ENCODE measurements around the gene ZMIZ1.
"Not testable (repeated sequence)": the region's sequence is repeated elsewhere in the genome, so short reads cannot be mapped to it uniquely, and the experiment has no call there.

Gene ZMIZ1

GRCh38 chr10:79275105-79275430, 206.3 kb downstream of the ZMIZ1 start:
- CTCF ChIA-PET = no interaction called here
- peaks cover 0 to 11% of the 10 kb centered on the region in 2 experiments; a peak in 2 of 3 replicates for H3K36me3 ChIP-seq (ENCODE audit: control insufficient read depth in 2 of 2, insufficient read depth in 1 of 2, low read length in 2 of 2)

GRCh38 chr10:79275431-79275851, 206.7 kb downstream of the ZMIZ1 start:
- POLR2A ChIA-PET = no interaction called here
- no peaks in the 10 kb centered on the region for H3K9me3 ChIP-seq (ENCODE audit: control insufficient read depth, insufficient read depth, low read depth, low read length)
- CTCF ChIA-PET = no interaction called here
- H3K36me3 ChIP-seq (ENCODE audit: control insufficient read depth in 2 of 2, insufficient read depth in 1 of 2, low read length in 2 of 2) = peaks cover 0 to 11% of the 10 kb centered on the region in 2 experiments; a peak in 2 of 3 replicates
- no peak overlapping the region for H3K4me3 ChIP-seq (ENCODE audit: low read depth, low read length)
- H3K4me1 ChIP-seq (ENCODE audit: control insufficient read depth, insufficient read depth, low read length) = no peaks in the 10 kb centered on the region
- H3K27ac ChIP-seq (ENCODE audit: extremely low read depth, low read depth, low read length) = no peak overlapping the region
- TF ChIP-seq GLI2 (tag by site-specific recombination; IDR thresholded peaks at IDR 0.05; ENCODE audit: borderline replicate concordance, low read depth) (no peak), ZNF175 (tag by site-specific recombination; IDR thresholded peaks at IDR 0.05) (no peak), ZNF544 (tag by site-specific recombination; IDR thresholded peaks at IDR 0.05) (no peak), GLI4 (tag by site-specific recombination; IDR thresholded peaks at IDR 0.05) (no peak), PRDM1 (tag by site-specific recombination; IDR thresholded peaks at IDR 0.05) (no peak), ZNF521 (tag by site-specific recombination; IDR thresholded peaks at IDR 0.05) (no peak), ZNF837 (tag by site-specific recombination; IDR thresholded peaks at IDR 0.05) (no peak), ZNF169 (tag by site-specific recombination; IDR thresholded peaks at IDR 0.05) (no peak), ZNF747 (tag by site-specific recombination; IDR thresholded peaks at IDR 0.05) (no peak)

More at GRCh38 chr10:79275105-79275430, 206.3 kb downstream of the ZMIZ1 start:
- H3K9me3 ChIP-seq (ENCODE audit: control insufficient read depth, insufficient read depth, low read depth, low read length) = no peaks in the 10 kb centered on the region
- TF ChIP-seq GLI4 (tag by site-specific recombination; IDR thresholded peaks at IDR 0.05) (no peak), EGR2 (tag by site-specific recombination; IDR thresholded peaks at IDR 0.05; ENCODE audit: low read depth) (peak; percentile 4; the same call in 1 of the 2 replicates)
- no peak overlapping the region for H3K4me3 ChIP-seq (ENCODE audit: low read depth, low read length)
- H3K27ac ChIP-seq (ENCODE audit: extremely low read depth, low read depth, low read length) = no peak overlapping the region
- POLR2A ChIA-PET = no interaction called here
- no peaks in the 10 kb centered on the region for H3K4me1 ChIP-seq (ENCODE audit: control insufficient read depth, insufficient read depth, low read length)

DNA sequence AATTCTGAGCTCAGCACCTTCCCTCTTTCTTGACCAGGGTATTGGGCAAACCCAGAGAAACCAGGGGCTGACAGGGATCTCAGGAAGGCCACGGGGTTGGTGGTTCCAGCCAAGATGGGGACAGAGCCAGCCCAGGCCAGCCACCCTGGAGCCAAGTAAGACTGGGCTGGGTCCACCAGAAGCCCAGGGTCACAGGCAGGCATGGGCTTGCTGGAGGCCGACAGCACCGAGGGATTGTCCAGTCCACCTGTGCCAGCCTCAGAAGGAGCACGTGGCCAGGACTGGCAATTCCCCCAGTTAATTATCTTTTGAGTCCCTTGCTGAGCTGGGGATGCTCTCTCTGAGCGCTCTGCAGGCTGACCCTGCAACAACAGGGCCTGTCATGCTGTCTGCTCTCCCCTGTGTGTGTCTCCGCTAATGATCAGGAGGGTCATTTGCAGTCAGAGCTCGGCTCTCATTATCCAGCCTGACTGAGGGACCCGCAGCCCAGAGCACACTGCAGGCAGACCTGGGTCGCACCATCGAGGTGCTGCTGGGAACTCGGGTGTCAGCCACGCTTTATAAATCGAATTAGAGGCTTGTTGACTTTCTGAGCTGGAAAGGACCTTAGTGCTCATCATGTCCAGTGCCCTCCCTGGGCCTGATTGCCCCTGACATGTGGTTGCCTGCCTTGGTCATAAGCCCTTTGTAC, 209.0 kb downstream of the ZMIZ1 start:
- H3K4me1 ChIP-seq (ENCODE audit: control insufficient read depth, insufficient read depth, low read length) = no peaks in the 10 kb centered on the region
- no peak overlapping the region for H3K27ac ChIP-seq (ENCODE audit: extremely low read depth, low read depth, low read length)
- no peak overlapping the region for H3K4me3 ChIP-seq (ENCODE audit: low read depth, low read length)
- peaks cover 0 to 19% of the 10 kb centered on the region in 2 experiments; a peak in 2 of 3 replicates for H3K36me3 ChIP-seq (ENCODE audit: control insufficient read depth in 2 of 2, insufficient read depth in 1 of 2, low read length in 2 of 2)
- CTCF ChIA-PET = interaction anchor here (0.7 to 1.0 kb wide), 2 partner anchors 9 to 303 kb away, joined by 3 read pairs; no protein-coding TSS in a partner anchor
- TF ChIP-seq ZFP37 (tag by site-specific recombination; IDR thresholded peaks at IDR 0.05) (no peak), KLF1 (tag by site-specific recombination; IDR thresholded peaks at IDR 0.05) (no peak), ZNF394 (tag by site-specific recombination; IDR thresholded peaks at IDR 0.05; ENCODE audit: borderline replicate concordance) (no peak), ZBTB21 (tag by site-specific recombination; IDR thresholded peaks at IDR 0.05) (no peak), ZNF843 (tag by site-specific recombination; IDR thresholded peaks at IDR 0.05) (no peak), ZNF202 (tag by site-specific recombination; IDR thresholded peaks at IDR 0.05; ENCODE audit: borderline replicate concordance) (no peak), ZNF610 (tag by site-specific recombination; IDR thresholded peaks at IDR 0.05; ENCODE audit: borderline replicate concordance) (no peak), ZNF529 (tag by site-specific recombination; IDR thresholded peaks at IDR 0.05; ENCODE audit: insufficient replicate concordance) (no peak), MZF1 (tag by site-specific recombination; IDR thresholded peaks at IDR 0.05; ENCODE audit: borderline replicate concordance) (no peak), ZNF549 (tag by site-specific recombination; IDR thresholded peaks at IDR 0.05) (no peak), ZNF501 (tag by site-specific recombination; IDR thresholded peaks at IDR 0.05) (no peak), OVOL3 (tag by site-specific recombination; IDR thresholded peaks at IDR 0.05) (no peak), REPIN1 (tag by site-specific recombination; IDR thresholded peaks at IDR 0.05; ENCODE audit: low read depth) (no peak), ZXDB (tag by site-specific recombination; IDR thresholded peaks at IDR 0.05) (no peak), KLF16 (tag by site-specific recombination; IDR thresholded peaks at IDR 0.05) (no peak)
- TF ChIP-seq, protein P1, sequence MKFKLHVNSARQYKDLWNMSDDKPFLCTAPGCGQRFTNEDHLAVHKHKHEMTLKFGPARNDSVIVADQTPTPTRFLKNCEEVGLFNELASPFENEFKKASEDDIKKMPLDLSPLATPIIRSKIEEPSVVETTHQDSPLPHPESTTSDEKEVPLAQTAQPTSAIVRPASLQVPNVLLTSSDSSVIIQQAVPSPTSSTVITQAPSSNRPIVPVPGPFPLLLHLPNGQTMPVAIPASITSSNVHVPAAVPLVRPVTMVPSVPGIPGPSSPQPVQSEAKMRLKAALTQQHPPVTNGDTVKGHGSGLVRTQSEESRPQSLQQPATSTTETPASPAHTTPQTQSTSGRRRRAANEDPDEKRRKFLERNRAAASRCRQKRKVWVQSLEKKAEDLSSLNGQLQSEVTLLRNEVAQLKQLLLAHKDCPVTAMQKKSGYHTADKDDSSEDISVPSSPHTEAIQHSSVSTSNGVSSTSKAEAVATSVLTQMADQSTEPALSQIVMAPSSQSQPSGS (tag by site-specific recombination; IDR thresholded peaks at IDR 0.05; ENCODE audit: low read depth) = no peak
- POLR2A ChIA-PET = no interaction called here
- H3K9me3 ChIP-seq (ENCODE audit: control insufficient read depth, insufficient read depth, low read depth, low read length) = no peaks in the 10 kb centered on the region

GRCh38 chr10:79279047-79279446, 210.3 kb downstream of the ZMIZ1 start:
- not testable (repeated sequence) for H3K4me1 ChIP-seq (ENCODE audit: control insufficient read depth, insufficient read depth, low read length)

More at GRCh38 chr10:79279047-79279446, 210.3 kb downstream of the ZMIZ1 start:
- H3K4me3 ChIP-seq (ENCODE audit: low read depth, low read length); H3K9me3 ChIP-seq (ENCODE audit: control insufficient read depth, insufficient read depth, low read depth, low read length); POLR2A ChIA-PET; H3K27ac ChIP-seq (ENCODE audit: extremely low read depth, low read depth, low read length): not testable (repeated sequence)
- H3K36me3 ChIP-seq (ENCODE audit: control insufficient read depth in 2 of 2, insufficient read depth in 1 of 2, low read length in 2 of 2) = peaks cover 0 to 20% of the 10 kb centered on the region in 2 experiments; a peak in 2 of 3 replicates
- CTCF ChIA-PET = interaction anchor here (0.7 kb wide), 1 partner anchor 1869 kb away, joined by 4 read pairs; no protein-coding TSS in a partner anchor

Data from HEK293 (cell line).